GM18951 (cell line): ENCODE data around the gene GRK1.

Experiments
- POLR2A ChIP-seq: IDR thresholded peaks from 4 replicates; pipeline ENCODE4 v1.6.1; 2011; ENCODE audit warnings: mild to moderate bottlenecking; ENCODE audit not compliant: insufficient read length, insufficient read depth; ENCODE audit errors: extremely low read depth
- in situ Hi-C: fragments of 300-500 bp; cut with MboI; formaldehyde crosslinking; loops from one replicate; pipeline ENCODE4 v1.12.0; 2022; ENCODE audit warnings: low sequenced_read_pairs, mixed read lengths, inconsistent platforms; ENCODE audit not compliant: unreplicated experiment

Gene GRK1

GRCh38 chr13:113650275-113650674 lies 16.7 kb upstream of the GRK1 start:
- no peak for TF ChIP-seq POLR2A
- in situ Hi-C loops, result no loop called here

GRCh38 chr13:113650731-113651148 lies 16.3 kb upstream of the GRK1 start:
- in situ Hi-C loops, result no loop called here
- TF ChIP-seq POLR2A, result no peak

GRCh38 chr13:113651511-113652403 lies 15.3 kb upstream of the GRK1 start:
- no peak for TF ChIP-seq POLR2A
- in situ Hi-C loops, result no loop called here

GRCh38 chr13:113652404-113653263 lies 14.4 kb upstream of the GRK1 start:
- in situ Hi-C loops, result no loop called here
- no peak for TF ChIP-seq POLR2A

- TF ChIP-seq POLR2A, result no peak
- in situ Hi-C loops, result no loop called here
Observed at GRCh38 chr13:113653264-113654174, 13.5 kb upstream of the GRK1 start.

GRCh38 chr13:113654175-113654560 lies 12.9 kb upstream of the GRK1 start:
- in situ Hi-C loops, result no loop called here

GRCh38 chr13:113654591-113655345 lies 12.3 kb upstream of the GRK1 start:
- in situ Hi-C loops, result no loop called here
- TF ChIP-seq POLR2A, result no peak

More at GRCh38 chr13:113654175-113654560, 12.9 kb upstream of the GRK1 start:
- no peak for TF ChIP-seq POLR2A

- TF ChIP-seq POLR2A, result no peak
- in situ Hi-C loops, result no loop called here
Observed at GRCh38 chr13:113655346-113656002, 11.5 kb upstream of the GRK1 start.

- in situ Hi-C loops, result no loop called here
- no peak for TF ChIP-seq POLR2A
Observed at GRCh38 chr13:113656003-113656588, 10.9 kb upstream of the GRK1 start.

GRCh38 chr13:113656831-113657671 lies 10.0 kb upstream of the GRK1 start:
- in situ Hi-C loops, result no loop called here
- no peak for TF ChIP-seq POLR2A
